Measurements from ENCODE around the gene PMEPA1. TPM values are rescaled to one million over a fixed set of nuclear protein-coding genes. Genes with fewer than 3 reads are reported as not detected.

PMEPA1 gene
- total and polyA plus RNA-seq, 2 donors = 1.0 to 5.1 TPM

- WGBS = 27% methylated on average over 26 of the region's 26 CpGs
Measured at GRCh38 chr20:57672164-57672563, 37.7 kb downstream of the PMEPA1 start.

GRCh38 chr20:57671662-57672061 is 38.2 kb downstream of the PMEPA1 start:
- H3K4me3 ChIP-seq (ENCODE audit: low read length in 2 of 2) = no peak overlapping the region
- no peaks in the 10 kb centered on the region for H3K4me1 ChIP-seq (ENCODE audit: control insufficient read depth in 2 of 2, insufficient read depth in 2 of 2, low read length in 2 of 2)
- no peaks in the 10 kb centered on the region for H3K36me3 ChIP-seq (ENCODE audit: control insufficient read depth in 2 of 2, insufficient read depth in 2 of 2, low read length in 1 of 2)
- no peak for DNase-seq (ENCODE audit: low read depth in 6 of 9, low spot score in 9 of 9)
- H3K27me3 ChIP-seq (ENCODE audit: control insufficient read depth in 2 of 2, insufficient read depth in 1 of 2, low read length in 1 of 2) = peaks cover 0 to 21% of the 10 kb centered on the region in 2 donors
- 97% methylated on average over 4 of the region's 4 CpGs for WGBS
- no peak overlapping the region for H3K27ac ChIP-seq (ENCODE audit: low read depth in 1 of 2, low read length in 1 of 2)
- no peaks in the 10 kb centered on the region for H3K9me3 ChIP-seq (ENCODE audit: control insufficient read depth in 2 of 2, insufficient read depth in 1 of 2, low read length in 1 of 2)

More at GRCh38 chr20:57672164-57672563, 37.7 kb downstream of the PMEPA1 start:
- Histone ChIP-seq H3K36me3 (ENCODE audit: control insufficient read depth in 2 of 2, insufficient read depth in 2 of 2, low read length in 1 of 2) (no peaks in the 10 kb centered on the region), H3K27me3 (ENCODE audit: control insufficient read depth in 2 of 2, insufficient read depth in 1 of 2, low read length in 1 of 2) (peaks cover 0 to 24% of the 10 kb centered on the region in 2 donors), H3K4me1 (ENCODE audit: control insufficient read depth in 2 of 2, insufficient read depth in 2 of 2, low read length in 2 of 2) (no peaks in the 10 kb centered on the region), H3K9me3 (ENCODE audit: control insufficient read depth in 2 of 2, insufficient read depth in 1 of 2, low read length in 1 of 2) (no peaks in the 10 kb centered on the region), H3K27ac (ENCODE audit: low read depth in 1 of 2, low read length in 1 of 2) (no peak overlapping the region), H3K4me3 (ENCODE audit: low read length in 2 of 2) (no peak overlapping the region)
- DNase-seq (ENCODE audit: low read depth in 6 of 9, low spot score in 9 of 9) = no peak

GRCh38 chr20:57671072-57671391 is 38.8 kb downstream of the PMEPA1 start:
- WGBS = 96% methylated on average over 10 of the region's 10 CpGs
- no peak overlapping the region for H3K4me3 ChIP-seq (ENCODE audit: low read length in 2 of 2)
- no peak for DNase-seq (ENCODE audit: low read depth in 6 of 9, low spot score in 9 of 9)
- peaks cover 0 to 19% of the 10 kb centered on the region in 2 donors for H3K27me3 ChIP-seq (ENCODE audit: control insufficient read depth in 2 of 2, insufficient read depth in 1 of 2, low read length in 1 of 2)
- H3K27ac ChIP-seq (ENCODE audit: low read depth in 1 of 2, low read length in 1 of 2) = no peak overlapping the region
- no peaks in the 10 kb centered on the region for H3K36me3 ChIP-seq (ENCODE audit: control insufficient read depth in 2 of 2, insufficient read depth in 2 of 2, low read length in 1 of 2)
- H3K4me1 ChIP-seq (ENCODE audit: control insufficient read depth in 2 of 2, insufficient read depth in 2 of 2, low read length in 2 of 2) = no peaks in the 10 kb centered on the region
- no peaks in the 10 kb centered on the region for H3K9me3 ChIP-seq (ENCODE audit: control insufficient read depth in 2 of 2, insufficient read depth in 1 of 2, low read length in 1 of 2)

- Histone ChIP-seq H3K9me3 (ENCODE audit: control insufficient read depth in 2 of 2, insufficient read depth in 1 of 2, low read length in 1 of 2) (no peaks in the 10 kb centered on the region), H3K27me3 (ENCODE audit: control insufficient read depth in 2 of 2, insufficient read depth in 1 of 2, low read length in 1 of 2) (peaks cover 0 to 19% of the 10 kb centered on the region in 2 donors), H3K4me3 (ENCODE audit: low read length in 2 of 2) (no peak overlapping the region), H3K36me3 (ENCODE audit: control insufficient read depth in 2 of 2, insufficient read depth in 2 of 2, low read length in 1 of 2) (no peaks in the 10 kb centered on the region), H3K4me1 (ENCODE audit: control insufficient read depth in 2 of 2, insufficient read depth in 2 of 2, low read length in 2 of 2) (no peaks in the 10 kb centered on the region), H3K27ac (ENCODE audit: low read depth in 1 of 2, low read length in 1 of 2) (no peak overlapping the region)
- WGBS = 90% methylated on average over 21 of the region's 21 CpGs
- DNase-seq (ENCODE audit: low read depth in 6 of 9, low spot score in 9 of 9) = no peak
Measured at GRCh38 chr20:57670288-57671071, 39.3 kb downstream of the PMEPA1 start.

GRCh38 chr20:57669632-57670031 is 40.2 kb downstream of the PMEPA1 start:
- H3K4me3 ChIP-seq (ENCODE audit: low read length in 2 of 2) = no peak overlapping the region
- no peaks in the 10 kb centered on the region for H3K9me3 ChIP-seq (ENCODE audit: control insufficient read depth in 2 of 2, insufficient read depth in 1 of 2, low read length in 1 of 2)
- no peak for DNase-seq (ENCODE audit: low read depth in 6 of 9, low spot score in 9 of 9)
- no peaks in the 10 kb centered on the region for H3K36me3 ChIP-seq (ENCODE audit: control insufficient read depth in 2 of 2, insufficient read depth in 2 of 2, low read length in 1 of 2)
- peaks cover 0 to 19% of the 10 kb centered on the region in 2 donors for H3K27me3 ChIP-seq (ENCODE audit: control insufficient read depth in 2 of 2, insufficient read depth in 1 of 2, low read length in 1 of 2)
- no peaks in the 10 kb centered on the region for H3K4me1 ChIP-seq (ENCODE audit: control insufficient read depth in 2 of 2, insufficient read depth in 2 of 2, low read length in 2 of 2)
- no peak overlapping the region for H3K27ac ChIP-seq (ENCODE audit: low read depth in 1 of 2, low read length in 1 of 2)
- WGBS = 96% methylated on average over 8 of the region's 8 CpGs

GRCh38 chr20:57667924-57668782 is 41.7 kb downstream of the PMEPA1 start:
- WGBS = 90% methylated on average over 18 of the region's 18 CpGs
- Histone ChIP-seq H3K27ac (ENCODE audit: low read depth in 1 of 2, low read length in 1 of 2) (no peak overlapping the region), H3K4me3 (ENCODE audit: low read length in 2 of 2) (no peak overlapping the region), H3K9me3 (ENCODE audit: control insufficient read depth in 2 of 2, insufficient read depth in 1 of 2, low read length in 1 of 2) (no peaks in the 10 kb centered on the region), H3K27me3 (ENCODE audit: control insufficient read depth in 2 of 2, insufficient read depth in 1 of 2, low read length in 1 of 2) (peaks cover 0 to 15% of the 10 kb centered on the region in 2 donors), H3K36me3 (ENCODE audit: control insufficient read depth in 2 of 2, insufficient read depth in 2 of 2, low read length in 1 of 2) (no peaks in the 10 kb centered on the region), H3K4me1 (ENCODE audit: control insufficient read depth in 2 of 2, insufficient read depth in 2 of 2, low read length in 2 of 2) (no peaks in the 10 kb centered on the region)
- no peak for DNase-seq (ENCODE audit: low read depth in 6 of 9, low spot score in 9 of 9)

- Histone ChIP-seq H3K4me1 (ENCODE audit: control insufficient read depth in 2 of 2, insufficient read depth in 2 of 2, low read length in 2 of 2) (no peaks in the 10 kb centered on the region), H3K27me3 (ENCODE audit: control insufficient read depth in 2 of 2, insufficient read depth in 1 of 2, low read length in 1 of 2) (peaks cover 0 to 7% of the 10 kb centered on the region in 2 donors)
- no peak for DNase-seq (ENCODE audit: low read depth in 6 of 9, low spot score in 9 of 9)
Measured at GRCh38 chr20:57667388-57667787, 42.4 kb downstream of the PMEPA1 start.

GRCh38 chr20:57666834-57667157 is 43.0 kb downstream of the PMEPA1 start:
- Histone ChIP-seq H3K9me3 (ENCODE audit: control insufficient read depth in 2 of 2, insufficient read depth in 1 of 2, low read length in 1 of 2) (no peaks in the 10 kb centered on the region), H3K36me3 (ENCODE audit: control insufficient read depth in 2 of 2, insufficient read depth in 2 of 2, low read length in 1 of 2) (no peaks in the 10 kb centered on the region), H3K27me3 (ENCODE audit: control insufficient read depth in 2 of 2, insufficient read depth in 1 of 2, low read length in 1 of 2) (peaks cover 0 to 3% of the 10 kb centered on the region in 2 donors), H3K4me3 (ENCODE audit: low read length in 2 of 2) (no peak overlapping the region), H3K27ac (ENCODE audit: low read depth in 1 of 2, low read length in 1 of 2) (no peak overlapping the region), H3K4me1 (ENCODE audit: control insufficient read depth in 2 of 2, insufficient read depth in 2 of 2, low read length in 2 of 2) (no peaks in the 10 kb centered on the region)
- DNase-seq (ENCODE audit: low read depth in 6 of 9, low spot score in 9 of 9) = no peak
- 95% methylated on average over 13 of the region's 13 CpGs for WGBS

More at GRCh38 chr20:57667388-57667787, 42.4 kb downstream of the PMEPA1 start:
- no peaks in the 10 kb centered on the region for H3K36me3 ChIP-seq (ENCODE audit: control insufficient read depth in 2 of 2, insufficient read depth in 2 of 2, low read length in 1 of 2)
- WGBS = 95% methylated on average over 16 of the region's 16 CpGs
- no peak overlapping the region for H3K4me3 ChIP-seq (ENCODE audit: low read length in 2 of 2)
- no peaks in the 10 kb centered on the region for H3K9me3 ChIP-seq (ENCODE audit: control insufficient read depth in 2 of 2, insufficient read depth in 1 of 2, low read length in 1 of 2)
- H3K27ac ChIP-seq (ENCODE audit: low read depth in 1 of 2, low read length in 1 of 2) = no peak overlapping the region

GRCh38 chr20:57666106-57666833 is 43.5 kb downstream of the PMEPA1 start:
- Histone ChIP-seq H3K36me3 (ENCODE audit: control insufficient read depth in 2 of 2, insufficient read depth in 2 of 2, low read length in 1 of 2) (no peaks in the 10 kb centered on the region), H3K4me3 (ENCODE audit: low read length in 2 of 2) (no peak overlapping the region), H3K27me3 (ENCODE audit: control insufficient read depth in 2 of 2, insufficient read depth in 1 of 2, low read length in 1 of 2) (no peaks in the 10 kb centered on the region), H3K9me3 (ENCODE audit: control insufficient read depth in 2 of 2, insufficient read depth in 1 of 2, low read length in 1 of 2) (no peaks in the 10 kb centered on the region), H3K4me1 (ENCODE audit: control insufficient read depth in 2 of 2, insufficient read depth in 2 of 2, low read length in 2 of 2) (no peaks in the 10 kb centered on the region), H3K27ac (ENCODE audit: low read depth in 1 of 2, low read length in 1 of 2) (no peak overlapping the region)
- DNase-seq (ENCODE audit: low read depth in 6 of 9, low spot score in 9 of 9) = no peak
- WGBS = 90% methylated on average over 21 of the region's 21 CpGs

All from thymus (tissue), 11 donors.